B cell (primary cell): ENCODE measurements around the gene USP22. TPM values are rescaled to one million over a fixed set of nuclear protein-coding genes. Genes with fewer than 3 reads are reported as not detected.
A peak's percentile ranks its signal among the peaks of the same experiment; 100 is the strongest.

Source experiments
- ATAC-seq: fragments of 200-7000 bp; cut with Tn5 transposase; one replicate; pipeline ENCODE4 v1.10.0; 2021; ENCODE audit warnings: low read depth, mild to moderate bottlenecking, moderate number of reproducible peaks, moderate library complexity
- CTCF ChIA-PET: fragments of 350-600 bp; sonication (Branson Sonifier 250); formaldehyde crosslinking; loops from one replicate; lab custom pipeline; 2021; ENCODE audit warnings: antibody characterized with exemption, inconsistent platforms; lab: Charles Lee
- POLR2A ChIA-PET: fragments of 350-600 bp; sonication (Branson Sonifier 250); formaldehyde crosslinking; loops from one replicate; lab custom pipeline; 2021; ENCODE audit warnings: antibody characterized with exemption; lab: Charles Lee
- DNase-seq: peaks from one replicate; pipeline ENCODE4 v3.0.0; 2013
- H2AFZ ChIP-seq: 2 replicates; pipeline ENCODE4 v1.6.1; 2012; ENCODE audit warnings: mild to moderate bottlenecking, low read depth, low read length; ENCODE audit not compliant: insufficient read depth, poor library complexity, severe bottlenecking
- H3K27ac ChIP-seq, 2 donors: 1 replicate in 1 of 2; 2 replicates in 1 of 2; pipeline ENCODE4 v1.5.1; 2012 to 2013; ENCODE audit warnings: low read length in 2 of 2, mild to moderate bottlenecking in 2 of 2, moderate library complexity in 1 of 2
- H3K27me3 ChIP-seq, 4 experiments: fragments of 200-600 bp in 1 of 4; sonication (generic) in 1 of 4; replicated peaks in 1 of 4; 1 replicate in 2 of 4; 2 replicates in 2 of 4; pipeline versions ENCODE4 v1.6.1 to v1.7.0; 2013 to 2016; ENCODE audit warnings: low read length in 3 of 4, mild to moderate bottlenecking in 2 of 4, mixed read lengths in 1 of 4, moderate library complexity in 1 of 4; ENCODE audit not compliant: insufficient read depth in 4 of 4, control insufficient read depth in 3 of 4; ENCODE audit errors: control extremely low read depth in 1 of 4
- H3K36me3 ChIP-seq, 2 experiments: replicated peaks in 1 of 2; 1 replicate in 1 of 2; 2 replicates in 1 of 2; pipeline versions ENCODE4 v1.6.1 to v1.7.1; 2013; ENCODE audit warnings: low read length in 1 of 2; ENCODE audit not compliant: insufficient read depth in 2 of 2, control insufficient read depth in 1 of 2; ENCODE audit errors: control extremely low read depth in 1 of 2, extremely low read depth in 1 of 2
- H3K4me1 ChIP-seq, 2 donors: fragments of 200-600 bp in 1 of 2; sonication (generic) in 1 of 2; 1 replicate in 1 of 2; 2 replicates in 1 of 2; pipeline versions ENCODE4 v1.5.1 to v1.6.1; 2013 to 2017; ENCODE audit warnings: low read length in 2 of 2; ENCODE audit not compliant: control insufficient read depth in 2 of 2, insufficient read depth in 2 of 2
- H3K4me2 ChIP-seq: replicated peaks from 2 replicates; pipeline ENCODE3; 2012; ENCODE audit warnings: mild to moderate bottlenecking, low read depth, low read length; ENCODE audit not compliant: poor library complexity, severe bottlenecking
- H3K4me3 ChIP-seq, 5 experiments: fragments of 200-600 bp in 1 of 5; sonication (generic) in 1 of 5; 1 replicate in 3 of 5; 2 replicates in 2 of 5; pipeline versions ENCODE4 v1.5.1 to v1.7.0; 2011 to 2016; ENCODE audit warnings: low read length in 4 of 5, mild to moderate bottlenecking in 4 of 5, low read depth in 2 of 5, control low read depth in 1 of 5, moderate library complexity in 1 of 5; ENCODE audit not compliant: insufficient read depth in 1 of 5; ENCODE audit errors: control extremely low read depth in 1 of 5, extremely low read depth in 1 of 5
- H3K79me2 ChIP-seq: fragments of 200-600 bp; sonication (generic); one replicate; pipeline ENCODE4 v1.6.0; 2016; ENCODE audit warnings: low read length; ENCODE audit not compliant: control insufficient read depth, insufficient read depth
- H3K9ac ChIP-seq: fragments of 200-600 bp; sonication (generic); 2 replicates; pipeline ENCODE4 v1.6.1; 2017; ENCODE audit warnings: mild to moderate bottlenecking, low read length, moderate library complexity
- H3K9me3 ChIP-seq, 3 donors: one replicate each; pipeline versions ENCODE4 v1.6.1 to v1.7.1; 2013; ENCODE audit warnings: low read length in 2 of 3; ENCODE audit not compliant: control insufficient read depth in 2 of 3, insufficient read depth in 1 of 3; ENCODE audit errors: control extremely low read depth in 1 of 3
- H4K20me1 ChIP-seq: 2 replicates; pipeline ENCODE4 v1.6.0; 2012; ENCODE audit warnings: mild to moderate bottlenecking, low read length; ENCODE audit not compliant: insufficient read depth, control insufficient read depth, poor library complexity, severe bottlenecking
- H3K27ac Mint-ChIP-seq: one replicate; pipeline ENCODE4 v1.8.0; 2021; ENCODE audit warnings: mixed read lengths
- H3K27me3 Mint-ChIP-seq: one replicate; pipeline ENCODE4 v1.8.0; 2021; ENCODE audit warnings: mixed read lengths
- H3K4me1 Mint-ChIP-seq: one replicate; pipeline ENCODE4 v1.8.0; 2021; ENCODE audit warnings: mixed read lengths
- H3K4me3 Mint-ChIP-seq: one replicate; pipeline ENCODE4 v1.8.0; 2021; ENCODE audit warnings: mixed read lengths
- H3K9me3 Mint-ChIP-seq: one replicate; pipeline ENCODE4 v1.8.0; 2022; ENCODE audit warnings: mixed read lengths; ENCODE audit not compliant: insufficient read depth
- CTCF ChIP-seq: fragments of 200-600 bp; IDR thresholded peaks from one replicate; pipeline ENCODE4 v1.8.0; 2022; ENCODE audit warnings: antibody characterized with exemption, mild to moderate bottlenecking
- EZH2 ChIP-seq: IDR thresholded peaks from 2 replicates; pipeline ENCODE4 v1.6.1; 2012; ENCODE audit warnings: borderline replicate concordance, low read depth, mild to moderate bottlenecking, moderate library complexity, low read length; ENCODE audit not compliant: insufficient read depth, poor library complexity, severe bottlenecking
- WGBS: methylation state at CpG from one replicate; pipeline ENCODE4 v1.1.5; 2013; ENCODE audit warnings: missing lambda C conversion rate; ENCODE audit not compliant: insufficient coverage; 5-methylcytosine and 5-hydroxymethylcytosine counted together
- intact Hi-C: fragments of 100-400 bp; cut with micrococcal nuclease; formaldehyde crosslinking; loops from one replicate; pipeline ENCODE4 v1.10.0; 2022
- polyA plus RNA-seq: library from polyadenylated mRNA; depleted of rRNA; stranded (reverse); fragments of >200 nt; gene quantifications from 2 replicates; pipeline ENCODE4 v1.2.3, GENCODE V29; 2012
- total RNA-seq, 2 donors: library from RNA; stranded (reverse); fragments of 120-200 nt in 1 of 2; gene quantifications; 1 replicate in 1 of 2; 2 replicates in 1 of 2; pipeline versions ENCODE4 v1.2.3 to v1.2.4, GENCODE V29; 2013 to 2022

Gene USP22
- total and polyA plus RNA-seq, 2 donors (not counting 1 experiment from before 2014, with no cell fraction given) = 74.3 to 167 TPM

GRCh38 chr17:21090902-21091618, 48.2 kb upstream of the USP22 start:
- H3K27ac ChIP-seq = peak overlapping the region in 1 of 2 donors; percentile 18
- Mint-ChIP-seq H3K27me3 (no peaks in the 10 kb centered on the region), H3K9me3 (no peaks in the 10 kb centered on the region), H3K4me1 (peaks cover 18% of the 10 kb centered on the region), H3K4me3 (no peak overlapping the region), H3K27ac (peak overlapping the region; percentile 20)
- POLR2A ChIA-PET = no interaction called here
- no peak for TF ChIP-seq CTCF
- TF ChIP-seq EZH2 = no peak
- no peaks in the 10 kb centered on the region for H3K36me3 ChIP-seq
- CTCF ChIA-PET = no interaction called here
- no peaks in the 10 kb centered on the region for H3K27me3 ChIP-seq
- no peak overlapping the region for H3K4me2 ChIP-seq
- H3K9ac ChIP-seq = no peak overlapping the region
- intact Hi-C loops = no loop called here
- no peaks in the 10 kb centered on the region for H3K9me3 ChIP-seq
- H4K20me1 ChIP-seq = no peaks in the 10 kb centered on the region
- DNase-seq = no peak
- peak overlapping the region; percentile 49 for H2AFZ ChIP-seq
- WGBS = no CpG with 5 or more reads among the region's 4 CpGs
- no peak overlapping the region for H3K4me3 ChIP-seq
- peaks cover 11 to 12% of the 10 kb centered on the region in 2 donors for H3K4me1 ChIP-seq
- ATAC-seq = no peak
- H3K79me2 ChIP-seq = no peaks in the 10 kb centered on the region
